Fibroblast of villous mesenchyme (primary cell): Measurements from ENCODE around the gene POMP. TPM values are rescaled to one million over a fixed set of nuclear protein-coding genes. Genes with fewer than 3 reads are reported as not detected.

Source experiments
- DNase-seq: peaks from one replicate; pipeline ENCODE4 v3.0.0-alpha.2; 2010; ENCODE audit warnings: low read depth
- H3K4me3 ChIP-seq: 2 replicates; pipeline ENCODE4 v1.5.1; 2011; ENCODE audit warnings: low read depth, mild to moderate bottlenecking, low read length
- CTCF ChIP-seq: IDR thresholded peaks from 2 replicates; pipeline ENCODE4 v1.5.1; 2012; ENCODE audit warnings: low read depth, mild to moderate bottlenecking, low read length; ENCODE audit not compliant: insufficient read depth
- total RNA-seq: library from RNA; depleted of rRNA; stranded (reverse); fragments of >200 nt; gene quantifications from 2 replicates; pipeline ENCODE4 v1.2.3, GENCODE V29; 2012

The POMP gene
- total RNA-seq, 1 donor: 108 TPM

GRCh38 chr13:28637714-28638355 lies 21.1 kb upstream of the POMP start:
- H3K4me3 ChIP-seq: no peak overlapping the region
- no peak for TF ChIP-seq CTCF
- peak; percentile 52 for DNase-seq

GRCh38 chr13:28638756-28639155 lies 20.2 kb upstream of the POMP start:
- H3K4me3 ChIP-seq: no peak overlapping the region
- no peak for TF ChIP-seq CTCF

GRCh38 chr13:28640861-28641599 lies 17.9 kb upstream of the POMP start:
- DNase-seq: peak; percentile 80
- no peak for TF ChIP-seq CTCF
- H3K4me3 ChIP-seq: no peak overlapping the region

More at GRCh38 chr13:28638756-28639155, 20.2 kb upstream of the POMP start:
- DNase-seq: no peak

GRCh38 chr13:28641600-28641926 lies 17.4 kb upstream of the POMP start:
- TF ChIP-seq CTCF: no peak
- peak; percentile 86 for DNase-seq

GRCh38 chr13:28650284-28650683 lies 8.6 kb upstream of the POMP start:
- no peak overlapping the region for H3K4me3 ChIP-seq
- TF ChIP-seq CTCF: no peak
- no peak for DNase-seq

More at GRCh38 chr13:28641600-28641926, 17.4 kb upstream of the POMP start:
- no peak overlapping the region for H3K4me3 ChIP-seq

- TF ChIP-seq CTCF: no peak
- no peak overlapping the region for H3K4me3 ChIP-seq
- no peak for DNase-seq
Measured at GRCh38 chr13:28651810-28652401, 7.0 kb upstream of the POMP start.
